Left ventricle myocardium superior (tissue), 1 donor: ENCODE results near the gene SOX21. TPM values are rescaled to one million over a fixed set of nuclear protein-coding genes. Genes with fewer than 3 reads are reported as not detected.
"Not testable (repeated sequence)": the region's sequence is repeated elsewhere in the genome, so short reads cannot be mapped to it uniquely, and the experiment has no call there.

ENCODE experiments used
- ATAC-seq: fragments of 200-7000 bp; cut with Tn5 transposase; one replicate; pipeline ENCODE4 v1.9.1; 2020; ENCODE audit warnings: mild to moderate bottlenecking, moderate library complexity
- DNase-seq: peaks from one replicate; pipeline ENCODE4 v3.0.0-alpha.2; 2020
- intact Hi-C: fragments of 100-400 bp; cut with micrococcal nuclease; formaldehyde crosslinking; loops from one replicate; pipeline ENCODE4 v1.11.0; 2022
- long read RNA-seq: library from polyadenylated mRNA; unstranded; transcript quantifications from one replicate; pipeline ENCODE4 v2.0.0, GENCODE V29; 2021
- total RNA-seq: library from RNA; stranded (reverse); fragmentation: NEBNext Ultra II Directional; extraction: Animal tissue kit (Norgen Biotek cat#: 25700); gene quantifications from one replicate; pipeline ENCODE4 v1.2.1, GENCODE V29; 2021
- donor health status: DM: no; HTN: yes; CAD: no; lungs with severe emphysema.

SOX21 gene
- not detected for total RNA-seq
- long read RNA-seq = 0 reads

GRCh38 chr13:94712287-94712811 lies at the start of gene SOX21:
Gene SOX21, minus strand, starts transcription at chr13:94712545. Its CDS starts 496 bp downstream, at chr13:94712049.
- intact Hi-C loops = no loop called here
- no peak for ATAC-seq
- DNase-seq = no peak

- intact Hi-C loops = no loop called here
- ATAC-seq (no peak), DNase-seq (no peak)
These were observed 49.1 kb upstream of the SOX21 start for GRCh38 chr13:94761407-94761806.

GRCh38 chr13:94759120-94759728 lies 46.9 kb upstream of the SOX21 start:
- ATAC-seq (no peak), DNase-seq (no peak)
- intact Hi-C loops = no loop called here

- intact Hi-C loops = no loop called here
- ATAC-seq = no peak
- no peak for DNase-seq
These were observed 46.2 kb upstream of the SOX21 start for GRCh38 chr13:94758436-94758960.

- ATAC-seq (no peak), DNase-seq (no peak)
- intact Hi-C loops = no loop called here
These were observed 41.0 kb upstream of the SOX21 start for GRCh38 chr13:94753327-94753726.

GRCh38 chr13:94749162-94749561 lies 36.8 kb upstream of the SOX21 start:
- intact Hi-C loops = no loop called here
- no peak for DNase-seq
- no peak for ATAC-seq

GRCh38 chr13:94739235-94739634 lies 26.9 kb upstream of the SOX21 start:
- DNase-seq = no peak
- intact Hi-C loops = no loop called here
- no peak for ATAC-seq

GRCh38 chr13:94731028-94731427 lies 18.7 kb upstream of the SOX21 start:
- no peak for ATAC-seq
- no peak for DNase-seq
- intact Hi-C loops = no loop called here

- DNase-seq, ATAC-seq, intact Hi-C loops: not testable (repeated sequence)
These were observed 17.6 kb upstream of the SOX21 start for GRCh38 chr13:94729941-94730340.

- ATAC-seq (no peak), DNase-seq (no peak)
These were observed 14.1 kb upstream of the SOX21 start for GRCh38 chr13:94726425-94726824.

GRCh38 chr13:94722609-94723345 lies 10.4 kb upstream of the SOX21 start:
- no peak for DNase-seq
- no peak for ATAC-seq
- intact Hi-C loops = no loop called here

More at GRCh38 chr13:94726425-94726824, 14.1 kb upstream of the SOX21 start:
- intact Hi-C loops = no loop called here

- intact Hi-C loops, ATAC-seq, DNase-seq: not testable (repeated sequence)
These were observed 6.4 kb upstream of the SOX21 start for GRCh38 chr13:94718697-94719096.

- intact Hi-C loops = no loop called here
- no peak for DNase-seq
- ATAC-seq = no peak
These were observed 5.6 kb upstream of the SOX21 start for GRCh38 chr13:94717916-94718315.

- intact Hi-C loops = no loop called here
- no peak for ATAC-seq
- no peak for DNase-seq
These were observed 3.7 kb upstream of the SOX21 start for GRCh38 chr13:94716016-94716415.

- DNase-seq (no peak), ATAC-seq (no peak)
- intact Hi-C loops = no loop called here
These were observed 1.3 kb upstream of the SOX21 start for GRCh38 chr13:94713561-94714182.

- ATAC-seq = peak; percentile 66
- peak; percentile 47 for DNase-seq
- intact Hi-C loops = no loop called here
These were observed 641 bp upstream of the SOX21 start for GRCh38 chr13:94712812-94713560.

GRCh38 chr13:94711561-94712286 lies 621 bp downstream of the SOX21 start:
- ATAC-seq (no peak), DNase-seq (no peak)
- intact Hi-C loops = no loop called here

GRCh38 chr13:94710881-94711560 lies 1.3 kb downstream of the SOX21 start:
- ATAC-seq (no peak), DNase-seq (no peak)
- intact Hi-C loops = no loop called here
